Upper lobe of left lung (tissue), 6 donors: ENCODE results near the gene GALNT16. TPM values are rescaled to one million over a fixed set of nuclear protein-coding genes. Genes with fewer than 3 reads are reported as not detected.

Source experiments
- ATAC-seq, 2 donors: fragments of 200-7000 bp; cut with Tn5 transposase; one replicate each; pipeline ENCODE4 v1.9.1; 2022; ENCODE audit warnings: mild to moderate bottlenecking in 2 of 2, moderate library complexity in 2 of 2; ENCODE audit not compliant: low FRiP score in 2 of 2
- DNase-seq, 2 donors: peaks; one replicate each; pipeline ENCODE4 v3.0.0-alpha.2; 2019 to 2020
- H3K27ac ChIP-seq, 4 donors: fragments of 200-600 bp; sonication (generic); one replicate each; pipeline ENCODE4 v1.5.1; 2016 to 2019
- H3K27me3 ChIP-seq, 4 donors: fragments of 200-600 bp; sonication (generic); one replicate each; pipeline ENCODE4 v1.5.1; 2017 to 2019
- H3K36me3 ChIP-seq, 4 donors: fragments of 200-600 bp; sonication (generic); one replicate each; pipeline ENCODE4 v1.5.1; 2016 to 2019
- H3K4me1 ChIP-seq, 4 donors: fragments of 200-600 bp; sonication (generic); one replicate each; pipeline ENCODE4 v1.5.1; 2018 to 2019
- H3K4me3 ChIP-seq, 4 donors: fragments of 200-600 bp; sonication (generic); one replicate each; pipeline ENCODE4 v1.5.1; 2017 to 2019; ENCODE audit warnings: mild to moderate bottlenecking in 2 of 4, moderate library complexity in 1 of 4
- H3K9me3 ChIP-seq, 4 donors: fragments of 200-600 bp; sonication (generic); one replicate each; pipeline ENCODE4 v1.5.1; 2018 to 2019
- EP300 ChIP-seq, 4 donors: sonication (generic); formaldehyde crosslinking; IDR thresholded peaks; one replicate each; pipeline ENCODE4 v1.5.1; 2017; ENCODE audit warnings: antibody characterized with exemption in 4 of 4, control low read depth in 2 of 4
- POLR2A ChIP-seq, 4 donors: fragments of 450-650 bp; IDR thresholded peaks; one replicate each; pipeline ENCODE4 v1.5.1; 2016 to 2017; ENCODE audit warnings: antibody characterized with exemption in 4 of 4, mild to moderate bottlenecking in 2 of 4
- POLR2AphosphoS5 ChIP-seq, 2 donors: sonication (generic); formaldehyde crosslinking; IDR thresholded peaks; one replicate each; pipeline ENCODE4 v1.5.1; 2017; ENCODE audit warnings: antibody characterized with exemption in 2 of 2
- WGBS, 2 donors: methylation state at CpG; one replicate each; pipeline ENCODE4 v1.1.5; 2017 to 2018; 5-methylcytosine and 5-hydroxymethylcytosine counted together
- total RNA-seq, 6 donors: library from RNA; depleted of rRNA in 4 of 6; stranded (reverse); fragments of >200 nt in 4 of 6; gene quantifications; one replicate each; pipeline versions ENCODE4 v1.1.0 to v1.2.1, GENCODE V29; 2016 to 2021
- TF ChIP-seq, protein P1 (sequence below), 6 experiments: fragments of 450-650 bp in 4 of 6; fragments of 200-600 bp in 2 of 6; sonication (generic) in 2 of 6; IDR thresholded peaks; one replicate each; pipeline ENCODE4 v1.5.1; 2016 to 2019; ENCODE audit warnings: antibody characterized with exemption in 6 of 6
- donor health status: DM: no; HTN: no; CAD: no; lungs with moderate emphysema.
- donor health status: DM: no; HTN: yes; CAD: no; lungs with severe emphysema.

Gene GALNT16
- total RNA-seq, 6 donors from 2014 or later = under 0.01 to 8.4 (median 1.3) TPM

DNA sequence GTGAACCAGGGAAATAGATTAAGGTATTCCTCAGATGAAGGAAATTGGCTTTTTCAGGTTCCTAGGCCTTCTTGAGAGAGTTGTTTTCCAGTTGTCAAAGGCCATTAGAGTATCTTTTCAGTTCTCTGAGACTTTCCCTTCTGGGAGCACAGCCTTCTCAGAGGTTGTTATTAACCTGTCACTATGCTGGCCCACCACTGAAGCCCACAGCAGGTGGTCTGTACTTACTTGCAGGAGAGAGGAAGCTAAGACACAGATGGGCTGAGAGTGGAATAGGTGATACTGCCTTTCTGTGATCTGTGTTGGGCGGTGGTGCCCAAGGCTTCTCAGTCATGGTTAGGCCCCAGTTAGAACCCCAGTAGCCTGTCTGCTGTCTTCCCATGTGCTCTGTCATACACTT, 22.8 kb upstream of the GALNT16 start:
- no peak overlapping the region for H3K4me3 ChIP-seq
- no peaks in the 10 kb centered on the region for H3K27me3 ChIP-seq
- TF ChIP-seq EP300 (IDR thresholded peaks at IDR 0.05) (no peak), POLR2AphosphoS5 (IDR thresholded peaks at IDR 0.05) (no peak), POLR2A (IDR thresholded peaks at IDR 0.05) (no peak)
- TF ChIP-seq, protein P1, sequence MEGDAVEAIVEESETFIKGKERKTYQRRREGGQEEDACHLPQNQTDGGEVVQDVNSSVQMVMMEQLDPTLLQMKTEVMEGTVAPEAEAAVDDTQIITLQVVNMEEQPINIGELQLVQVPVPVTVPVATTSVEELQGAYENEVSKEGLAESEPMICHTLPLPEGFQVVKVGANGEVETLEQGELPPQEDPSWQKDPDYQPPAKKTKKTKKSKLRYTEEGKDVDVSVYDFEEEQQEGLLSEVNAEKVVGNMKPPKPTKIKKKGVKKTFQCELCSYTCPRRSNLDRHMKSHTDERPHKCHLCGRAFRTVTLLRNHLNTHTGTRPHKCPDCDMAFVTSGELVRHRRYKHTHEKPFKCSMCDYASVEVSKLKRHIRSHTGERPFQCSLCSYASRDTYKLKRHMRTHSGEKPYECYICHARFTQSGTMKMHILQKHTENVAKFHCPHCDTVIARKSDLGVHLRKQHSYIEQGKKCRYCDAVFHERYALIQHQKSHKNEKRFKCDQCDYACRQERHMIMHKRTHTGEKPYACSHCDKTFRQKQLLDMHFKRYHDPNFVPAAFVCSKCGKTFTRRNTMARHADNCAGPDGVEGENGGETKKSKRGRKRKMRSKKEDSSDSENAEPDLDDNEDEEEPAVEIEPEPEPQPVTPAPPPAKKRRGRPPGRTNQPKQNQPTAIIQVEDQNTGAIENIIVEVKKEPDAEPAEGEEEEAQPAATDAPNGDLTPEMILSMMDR (IDR thresholded peaks at IDR 0.05) = no peak
- peaks cover 20 to 75% (median 40%) of the 10 kb centered on the region in 4 donors for H3K36me3 ChIP-seq
- H3K4me1 ChIP-seq = no peaks in the 10 kb centered on the region
- H3K9me3 ChIP-seq = no peaks in the 10 kb centered on the region
- DNase-seq (no peak), ATAC-seq (no peak)
- H3K27ac ChIP-seq = no peak overlapping the region
- WGBS, 2 donors = 95 to 100% methylated on average over 1 of the region's 1 CpG

DNA sequence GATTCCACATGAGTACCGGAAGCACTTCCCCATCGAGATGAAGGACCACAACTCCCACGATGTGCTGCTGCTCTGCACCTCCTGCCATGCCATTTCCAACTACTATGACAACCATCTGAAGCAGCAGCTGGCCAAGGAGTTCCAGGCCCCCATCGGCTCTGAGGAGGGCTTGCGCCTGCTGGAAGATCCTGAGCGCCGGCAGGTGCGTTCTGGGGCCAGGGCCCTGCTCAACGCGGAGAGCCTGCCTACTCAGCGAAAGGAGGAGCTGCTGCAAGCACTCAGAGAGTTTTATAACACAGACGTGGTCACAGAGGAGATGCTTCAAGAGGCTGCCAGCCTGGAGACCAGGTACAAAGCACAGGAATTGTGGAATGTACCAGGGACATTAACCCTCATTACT, 22.4 kb upstream of the GALNT16 start:
- Histone ChIP-seq H3K27ac (no peak overlapping the region), H3K27me3 (no peaks in the 10 kb centered on the region), H3K4me3 (no peak overlapping the region), H3K4me1 (no peaks in the 10 kb centered on the region), H3K9me3 (no peaks in the 10 kb centered on the region), H3K36me3 (peaks cover 20 to 72% (median 40%) of the 10 kb centered on the region in 4 donors)
- 91 to 92% methylated on average over 7 to 12 of the region's 12 CpGs for WGBS, 2 donors
- ATAC-seq (no peak), DNase-seq (peak in 1 of 2 donors; percentile 54)
- TF ChIP-seq EP300 (IDR thresholded peaks at IDR 0.05) = no peak
- TF ChIP-seq POLR2A (IDR thresholded peaks at IDR 0.05) = no peak
- TF ChIP-seq POLR2AphosphoS5 (IDR thresholded peaks at IDR 0.05) = no peak
- TF ChIP-seq, protein P1 (IDR thresholded peaks at IDR 0.05) = no peak

DNA sequence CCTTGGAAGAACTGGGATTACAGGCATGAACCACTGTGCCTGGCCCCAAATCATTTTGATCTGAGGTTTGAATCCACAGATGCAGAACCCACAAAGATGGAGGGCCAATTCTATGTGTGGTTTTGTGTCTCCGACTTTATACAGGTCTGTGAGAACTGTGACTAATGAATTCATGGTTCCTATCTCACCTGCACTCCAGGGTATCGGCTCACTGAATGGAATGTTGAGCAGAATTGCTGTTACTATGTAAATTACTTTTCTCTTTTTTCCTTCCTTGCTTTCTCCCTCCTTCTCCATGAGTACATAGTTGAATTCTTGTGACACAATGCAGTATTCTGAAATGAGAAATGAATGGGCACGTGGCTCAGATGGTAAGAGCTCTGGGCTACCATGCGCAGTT, 21.1 kb upstream of the GALNT16 start:
- Histone ChIP-seq H3K36me3 (peaks cover 20 to 72% (median 40%) of the 10 kb centered on the region in 4 donors), H3K27me3 (no peaks in the 10 kb centered on the region), H3K27ac (no peak overlapping the region), H3K4me1 (no peaks in the 10 kb centered on the region), H3K9me3 (no peaks in the 10 kb centered on the region), H3K4me3 (no peak overlapping the region)
- TF ChIP-seq EP300 (IDR thresholded peaks at IDR 0.05) = no peak
- WGBS, 2 donors = 90% methylated on average over 4 of the region's 4 CpGs
- no peak for DNase-seq
- ATAC-seq = no peak

DNA sequence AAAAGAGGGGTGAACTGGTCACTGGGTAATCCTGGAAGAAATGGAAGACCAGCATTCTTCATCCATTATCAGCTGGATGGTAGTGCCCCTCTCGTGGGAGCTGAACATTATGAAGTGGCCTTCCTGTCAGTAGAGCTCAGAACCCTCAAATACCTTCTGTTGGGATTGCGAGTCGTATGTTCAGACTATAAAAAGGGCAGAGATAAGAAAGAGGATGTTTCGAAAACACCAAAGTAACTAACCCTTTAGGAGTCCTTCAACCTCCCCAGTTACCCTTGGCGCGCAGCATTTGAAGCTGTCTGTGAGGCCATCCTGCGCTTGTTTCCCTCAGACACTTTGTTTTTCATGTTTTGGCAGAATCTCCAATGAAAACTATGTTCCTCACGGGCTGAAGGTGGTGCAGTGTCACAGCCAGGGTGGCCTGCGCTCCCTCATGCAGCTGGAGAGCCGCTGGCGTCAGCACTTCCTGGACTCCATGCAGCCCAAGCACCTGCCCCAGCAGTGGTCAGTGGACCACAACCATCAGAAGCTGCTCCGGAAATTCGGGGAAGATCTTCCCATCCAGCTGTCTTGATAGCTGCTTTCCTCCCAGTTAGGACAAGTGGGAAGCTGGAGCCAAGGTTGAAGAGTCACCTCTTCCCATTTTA, 19.3 kb upstream of the GALNT16 start:
- H3K4me1 ChIP-seq = no peaks in the 10 kb centered on the region
- H3K9me3 ChIP-seq = no peaks in the 10 kb centered on the region
- 86 to 87% methylated on average over 12 to 13 of the region's 13 CpGs for WGBS, 2 donors
- no peak overlapping the region for H3K4me3 ChIP-seq
- TF ChIP-seq POLR2AphosphoS5 (IDR thresholded peaks at IDR 0.05) (no peak), POLR2A (IDR thresholded peaks at IDR 0.05) (no peak), EP300 (IDR thresholded peaks at IDR 0.05) (no peak)
- TF ChIP-seq, protein P1 (IDR thresholded peaks at IDR 0.05) = no peak
- no peak for ATAC-seq
- peak in 1 of 2 donors; percentile 41 for DNase-seq
- peaks cover 20 to 59% (median 36%) of the 10 kb centered on the region in 4 donors for H3K36me3 ChIP-seq
- no peaks in the 10 kb centered on the region for H3K27me3 ChIP-seq
- no peak overlapping the region for H3K27ac ChIP-seq

DNA sequence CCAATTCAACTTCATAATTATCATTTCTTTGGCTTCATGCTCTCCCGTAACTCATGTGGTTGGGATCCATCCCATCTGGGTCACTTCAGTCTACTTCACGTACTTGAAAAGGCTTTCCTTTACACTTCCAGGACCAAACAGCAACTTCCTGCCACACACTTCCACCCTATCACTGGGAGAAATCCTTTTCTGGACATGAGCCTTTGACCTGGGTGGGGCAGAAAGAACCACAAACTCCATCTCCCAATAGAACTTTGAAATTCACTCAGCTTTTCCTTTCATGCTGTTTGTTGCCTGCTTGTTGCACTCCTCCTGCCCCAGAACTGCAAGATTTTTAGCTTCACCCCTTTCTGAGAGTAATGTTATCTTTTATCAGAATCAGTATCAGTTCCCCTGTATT, 18.4 kb upstream of the GALNT16 start:
- Histone ChIP-seq H3K36me3 (peaks cover 20 to 50% (median 27%) of the 10 kb centered on the region in 4 donors), H3K27ac (no peak overlapping the region), H3K4me1 (no peaks in the 10 kb centered on the region), H3K4me3 (no peak overlapping the region), H3K9me3 (no peaks in the 10 kb centered on the region), H3K27me3 (no peaks in the 10 kb centered on the region)
- DNase-seq = no peak
- no peak for TF ChIP-seq EP300 (IDR thresholded peaks at IDR 0.05)
- TF ChIP-seq POLR2A (IDR thresholded peaks at IDR 0.05) = no peak
- no peak for TF ChIP-seq POLR2AphosphoS5 (IDR thresholded peaks at IDR 0.05)
- TF ChIP-seq, protein P1 (IDR thresholded peaks at IDR 0.05) = no peak
- 58 to 79% methylated on average over 2 of the region's 2 CpGs for WGBS, 2 donors
- ATAC-seq = no peak
